ENCODE measurements around the gene NEDD9. TPM values are rescaled to one million over a fixed set of nuclear protein-coding genes. Genes with fewer than 3 reads are reported as not detected.
A peak's percentile ranks its signal among the peaks of the same experiment; 100 is the strongest.

Gene NEDD9
- total and polyA plus RNA-seq, 2 of the 13 experiments (the other 11 are each of a cell fraction or from before 2014, with no cell fraction given): 27.1 to 389 TPM

DNA sequence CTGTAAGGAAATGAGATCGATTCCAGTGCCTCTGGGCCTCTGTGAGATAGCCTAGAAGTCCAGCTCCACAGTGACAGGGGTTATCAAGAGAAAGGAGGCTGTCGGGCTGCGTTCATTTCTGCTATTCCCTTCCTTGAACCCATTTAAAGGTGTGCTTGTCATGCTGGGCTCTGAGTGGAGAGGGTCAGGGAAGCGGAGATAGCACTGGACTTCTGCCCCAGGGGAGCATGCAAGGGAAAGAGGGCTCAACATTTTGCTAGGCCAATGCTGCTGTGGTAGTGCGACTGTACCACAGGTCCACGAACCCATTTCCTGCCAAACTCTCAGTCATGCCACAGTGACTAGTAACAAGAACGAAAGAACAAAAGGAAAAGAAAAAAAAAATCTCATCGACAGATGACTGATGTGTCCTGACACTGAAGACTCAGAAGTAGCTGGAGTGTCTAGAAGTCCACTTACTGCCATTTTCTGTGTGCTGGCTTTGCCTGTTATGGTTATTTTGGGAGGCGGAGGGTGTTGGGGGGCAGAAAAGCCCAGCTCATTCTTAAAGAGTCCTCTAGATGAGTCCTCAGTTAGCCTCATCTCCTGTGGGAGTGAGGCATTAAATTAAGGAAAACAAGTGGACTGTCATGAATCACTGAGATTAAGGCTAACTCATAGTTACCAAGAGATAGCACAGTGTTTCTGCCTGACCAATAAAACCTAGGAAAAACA is 8.1 kb downstream of the NEDD9 start (continued):
- no peak for TF ChIP-seq TCF7 (IDR thresholded peaks at IDR 0.05; ENCODE audit: low read depth)
- no peak for TF ChIP-seq KMT2A (CRISPR knock-in tag; IDR thresholded peaks at IDR 0.05)
- no peak for TF ChIP-seq ZNF30 (CRISPR knock-in tag; IDR thresholded peaks at IDR 0.05)
- no peak for TF ChIP-seq XBP1 (CRISPR knock-in tag; IDR thresholded peaks at IDR 0.05)
- TF ChIP-seq, protein P1, sequence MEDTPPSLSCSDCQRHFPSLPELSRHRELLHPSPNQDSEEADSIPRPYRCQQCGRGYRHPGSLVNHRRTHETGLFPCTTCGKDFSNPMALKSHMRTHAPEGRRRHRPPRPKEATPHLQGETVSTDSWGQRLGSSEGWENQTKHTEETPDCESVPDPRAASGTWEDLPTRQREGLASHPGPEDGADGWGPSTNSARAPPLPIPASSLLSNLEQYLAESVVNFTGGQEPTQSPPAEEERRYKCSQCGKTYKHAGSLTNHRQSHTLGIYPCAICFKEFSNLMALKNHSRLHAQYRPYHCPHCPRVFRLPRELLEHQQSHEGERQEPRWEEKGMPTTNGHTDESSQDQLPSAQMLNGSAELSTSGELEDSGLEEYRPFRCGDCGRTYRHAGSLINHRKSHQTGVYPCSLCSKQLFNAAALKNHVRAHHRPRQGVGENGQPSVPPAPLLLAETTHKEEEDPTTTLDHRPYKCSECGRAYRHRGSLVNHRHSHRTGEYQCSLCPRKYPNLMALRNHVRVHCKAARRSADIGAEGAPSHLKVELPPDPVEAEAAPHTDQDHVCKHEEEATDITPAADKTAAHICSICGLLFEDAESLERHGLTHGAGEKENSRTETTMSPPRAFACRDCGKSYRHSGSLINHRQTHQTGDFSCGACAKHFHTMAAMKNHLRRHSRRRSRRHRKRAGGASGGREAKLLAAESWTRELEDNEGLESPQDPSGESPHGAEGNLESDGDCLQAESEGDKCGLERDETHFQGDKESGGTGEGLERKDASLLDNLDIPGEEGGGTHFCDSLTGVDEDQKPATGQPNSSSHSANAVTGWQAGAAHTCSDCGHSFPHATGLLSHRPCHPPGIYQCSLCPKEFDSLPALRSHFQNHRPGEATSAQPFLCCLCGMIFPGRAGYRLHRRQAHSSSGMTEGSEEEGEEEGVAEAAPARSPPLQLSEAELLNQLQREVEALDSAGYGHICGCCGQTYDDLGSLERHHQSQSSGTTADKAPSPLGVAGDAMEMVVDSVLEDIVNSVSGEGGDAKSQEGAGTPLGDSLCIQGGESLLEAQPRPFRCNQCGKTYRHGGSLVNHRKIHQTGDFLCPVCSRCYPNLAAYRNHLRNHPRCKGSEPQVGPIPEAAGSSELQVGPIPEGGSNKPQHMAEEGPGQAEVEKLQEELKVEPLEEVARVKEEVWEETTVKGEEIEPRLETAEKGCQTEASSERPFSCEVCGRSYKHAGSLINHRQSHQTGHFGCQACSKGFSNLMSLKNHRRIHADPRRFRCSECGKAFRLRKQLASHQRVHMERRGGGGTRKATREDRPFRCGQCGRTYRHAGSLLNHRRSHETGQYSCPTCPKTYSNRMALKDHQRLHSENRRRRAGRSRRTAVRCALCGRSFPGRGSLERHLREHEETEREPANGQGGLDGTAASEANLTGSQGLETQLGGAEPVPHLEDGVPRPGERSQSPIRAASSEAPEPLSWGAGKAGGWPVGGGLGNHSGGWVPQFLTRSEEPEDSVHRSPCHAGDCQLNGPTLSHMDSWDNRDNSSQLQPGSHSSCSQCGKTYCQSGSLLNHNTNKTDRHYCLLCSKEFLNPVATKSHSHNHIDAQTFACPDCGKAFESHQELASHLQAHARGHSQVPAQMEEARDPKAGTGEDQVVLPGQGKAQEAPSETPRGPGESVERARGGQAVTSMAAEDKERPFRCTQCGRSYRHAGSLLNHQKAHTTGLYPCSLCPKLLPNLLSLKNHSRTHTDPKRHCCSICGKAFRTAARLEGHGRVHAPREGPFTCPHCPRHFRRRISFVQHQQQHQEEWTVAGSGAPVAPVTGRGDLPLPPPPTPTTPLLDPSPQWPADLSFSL (CRISPR knock-in tag; IDR thresholded peaks at IDR 0.05): no peak
- TF ChIP-seq KAT7 (CRISPR knock-in tag; IDR thresholded peaks at IDR 0.05; ENCODE audit: borderline replicate concordance): 0 out of 2 replicates have a peak, but pooled peaks have one; percentile 32
- TF ChIP-seq, protein P2, sequence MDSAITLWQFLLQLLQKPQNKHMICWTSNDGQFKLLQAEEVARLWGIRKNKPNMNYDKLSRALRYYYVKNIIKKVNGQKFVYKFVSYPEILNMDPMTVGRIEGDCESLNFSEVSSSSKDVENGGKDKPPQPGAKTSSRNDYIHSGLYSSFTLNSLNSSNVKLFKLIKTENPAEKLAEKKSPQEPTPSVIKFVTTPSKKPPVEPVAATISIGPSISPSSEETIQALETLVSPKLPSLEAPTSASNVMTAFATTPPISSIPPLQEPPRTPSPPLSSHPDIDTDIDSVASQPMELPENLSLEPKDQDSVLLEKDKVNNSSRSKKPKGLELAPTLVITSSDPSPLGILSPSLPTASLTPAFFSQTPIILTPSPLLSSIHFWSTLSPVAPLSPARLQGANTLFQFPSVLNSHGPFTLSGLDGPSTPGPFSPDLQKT (CRISPR knock-in tag; IDR thresholded peaks at IDR 0.05; ENCODE audit: borderline replicate concordance): no peak
- TF ChIP-seq KAT8 (CRISPR knock-in tag; IDR thresholded peaks at IDR 0.05): no peak
- no peak for TF ChIP-seq ZNF12 (CRISPR knock-in tag; IDR thresholded peaks at IDR 0.05)
- TF ChIP-seq, protein P3, sequence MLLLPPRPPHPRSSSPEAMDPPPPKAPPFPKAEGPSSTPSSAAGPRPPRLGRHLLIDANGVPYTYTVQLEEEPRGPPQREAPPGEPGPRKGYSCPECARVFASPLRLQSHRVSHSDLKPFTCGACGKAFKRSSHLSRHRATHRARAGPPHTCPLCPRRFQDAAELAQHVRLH (CRISPR knock-in tag; IDR thresholded peaks at IDR 0.05; ENCODE audit: borderline replicate concordance, low read depth): no peak
- 0 out of 2 replicates have a peak, but pooled peaks have one; percentile 5 for TF ChIP-seq SAFB2 (CRISPR knock-in tag; IDR thresholded peaks at IDR 0.05; ENCODE audit: borderline replicate concordance, low read depth)

Measured in HepG2 (cell line).